HEK293T (cell line): ENCODE data around the gene FZD2.
"Not testable (repeated sequence)": the region's sequence is repeated elsewhere in the genome, so short reads cannot be mapped to it uniquely, and the experiment has no call there.

ENCODE experiments used
- CTCF ChIA-PET: fragments of 350-600 bp; formaldehyde crosslinking; extraction: SDS; loops from one replicate; lab custom pipeline; 2021; ENCODE audit warnings: antibody characterized with exemption, inconsistent platforms; lab: Yijun Ruan, JAX
- POLR2A ChIA-PET: fragments of 350-600 bp; formaldehyde crosslinking; extraction: SDS; loops from one replicate; lab custom pipeline; 2020; ENCODE audit warnings: antibody characterized with exemption, inconsistent platforms; lab: Yijun Ruan, JAX
- DNase-seq: peaks from one replicate; pipeline ENCODE4 v3.0.0; 2012; ENCODE audit warnings: mixed read lengths; ENCODE audit errors: extremely low spot score
- ARNT ChIP-seq: fragments of 450-650 bp; IDR thresholded peaks from 2 replicates; pipeline ENCODE4 v1.6.1; 2017; ENCODE audit warnings: mild to moderate bottlenecking
- BHLHE40 ChIP-seq: fragments of 450-650 bp; IDR thresholded peaks from 2 replicates; pipeline ENCODE4 v1.6.1; 2016; ENCODE audit warnings: mild to moderate bottlenecking, moderate library complexity, borderline replicate concordance
- CTBP1 ChIP-seq: fragments of 450-650 bp; IDR thresholded peaks from 2 replicates; pipeline ENCODE4 v1.6.1; 2016; ENCODE audit warnings: borderline replicate concordance
- ELF4 ChIP-seq: fragments of 450-650 bp; IDR thresholded peaks from 2 replicates; pipeline ENCODE4 v1.6.1; 2017; ENCODE audit warnings: antibody characterized with exemption
- FOXA1 ChIP-seq: fragments of 450-650 bp; IDR thresholded peaks from 2 replicates; pipeline ENCODE4 v1.6.1; 2016; ENCODE audit warnings: mild to moderate bottlenecking
- FOXK2 ChIP-seq: fragments of 450-650 bp; IDR thresholded peaks from 2 replicates; pipeline ENCODE4 v1.6.1; 2016; ENCODE audit warnings: mild to moderate bottlenecking
- FOXM1 ChIP-seq: fragments of 450-650 bp; IDR thresholded peaks from 2 replicates; pipeline ENCODE4 v1.6.1; 2017; ENCODE audit warnings: mild to moderate bottlenecking, borderline replicate concordance
- HDGF ChIP-seq: fragments of 450-650 bp; IDR thresholded peaks from 2 replicates; pipeline ENCODE4 v1.6.1; 2017; ENCODE audit warnings: antibody characterized with exemption, borderline replicate concordance
- L3MBTL2 ChIP-seq: fragments of 450-650 bp; conservative IDR thresholded peaks from 2 replicates; pipeline ENCODE4 v1.6.1; 2016; ENCODE audit warnings: mild to moderate bottlenecking
- LEF1 ChIP-seq: fragments of 450-650 bp; IDR thresholded peaks from 2 replicates; pipeline ENCODE4 v1.6.1; 2017; ENCODE audit warnings: mild to moderate bottlenecking, borderline replicate concordance
- NFRKB ChIP-seq: fragments of 450-650 bp; IDR thresholded peaks from 2 replicates; pipeline ENCODE4 v1.6.1; 2016; ENCODE audit warnings: mild to moderate bottlenecking, moderate library complexity
- SP1 ChIP-seq: fragments of 450-650 bp; IDR thresholded peaks from 2 replicates; pipeline ENCODE4 v1.6.1; 2017
- SUZ12 ChIP-seq: fragments of 450-650 bp; IDR thresholded peaks from 2 replicates; pipeline ENCODE4 v1.6.1; 2016; ENCODE audit warnings: mild to moderate bottlenecking
- TARDBP ChIP-seq: fragments of 450-650 bp; IDR thresholded peaks from 2 replicates; pipeline ENCODE4 v1.6.1; 2016
- ZNF384 ChIP-seq: fragments of 450-650 bp; IDR thresholded peaks from 2 replicates; pipeline ENCODE4 v1.6.1; 2016
- TF ChIP-seq, protein P1 (sequence below): fragments of 450-650 bp; IDR thresholded peaks from 2 replicates; pipeline ENCODE4 v1.6.1; 2016

The FZD2 gene

DNA sequence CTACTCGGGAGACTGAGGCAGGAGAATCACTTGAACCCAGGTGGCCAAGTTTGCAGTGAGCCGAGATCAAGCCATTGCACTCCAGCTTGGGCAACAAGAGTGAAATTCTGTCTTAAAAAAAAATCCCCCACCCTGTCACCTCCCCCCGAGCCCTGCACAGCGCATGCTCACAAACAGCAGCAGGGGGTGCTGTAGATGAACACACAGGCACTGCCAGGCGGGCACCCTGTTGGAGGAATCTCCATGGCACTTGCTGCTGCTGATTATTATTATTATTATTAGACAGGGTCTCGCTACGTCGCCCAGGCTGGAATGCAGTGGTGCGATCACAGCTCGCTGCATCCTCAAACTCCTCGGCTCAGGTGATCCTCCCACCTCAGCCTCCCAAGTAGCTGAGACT lies 24.6 kb downstream of the FZD2 start:
- TF ChIP-seq ARNT (no peak), NFRKB (no peak), ZNF384 (no peak)
- DNase-seq, result peak; percentile 37
- ChIA-PET POLR2A (interaction anchor here (1.5 kb wide), 1 partner anchor 25 kb away, joined by 5 read pairs; no protein-coding TSS in a partner anchor), CTCF (interaction anchor here (0.6 to 0.9 kb wide), 2 partner anchors 25 to 243 kb away, joined by 4 read pairs; partner anchors contain the start of gene FZD2)

DNA sequence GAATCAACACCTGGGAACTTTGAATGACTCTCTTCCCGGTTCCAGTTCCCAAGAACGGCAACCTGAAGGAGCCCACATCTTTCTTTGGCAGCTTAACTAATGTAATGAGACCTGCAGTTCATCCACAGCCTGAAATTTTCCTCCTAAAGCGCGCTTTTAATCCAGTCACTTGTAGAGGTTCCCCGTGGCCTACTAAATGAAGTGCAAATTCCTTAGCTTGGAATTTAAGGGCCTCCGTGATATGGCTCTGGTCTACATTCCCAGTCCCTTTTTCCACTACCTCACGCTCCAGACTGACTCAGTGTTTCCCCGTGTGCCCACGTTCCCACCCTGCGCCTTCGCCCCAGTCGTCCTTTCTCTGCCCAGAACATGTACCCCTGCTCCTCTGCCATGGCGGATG lies 27.2 kb downstream of the FZD2 start:
- DNase-seq, result no peak
- ChIA-PET CTCF (interaction anchor here (1.0 kb wide), 1 partner anchor 9 kb away, joined by 3 read pairs; no protein-coding TSS in a partner anchor), POLR2A (no interaction called here)
- TF ChIP-seq LEF1 (no peak), ELF4 (no peak), BHLHE40 (no peak), FOXM1 (no peak), ARNT (no peak), NFRKB (no peak), TARDBP (no peak), HDGF (no peak), FOXA1 (no peak), ZNF384 (no peak), SUZ12 (no peak), L3MBTL2 (no peak), FOXK2 (no peak), CTBP1 (no peak), SP1 (no peak)
- TF ChIP-seq, protein P1, sequence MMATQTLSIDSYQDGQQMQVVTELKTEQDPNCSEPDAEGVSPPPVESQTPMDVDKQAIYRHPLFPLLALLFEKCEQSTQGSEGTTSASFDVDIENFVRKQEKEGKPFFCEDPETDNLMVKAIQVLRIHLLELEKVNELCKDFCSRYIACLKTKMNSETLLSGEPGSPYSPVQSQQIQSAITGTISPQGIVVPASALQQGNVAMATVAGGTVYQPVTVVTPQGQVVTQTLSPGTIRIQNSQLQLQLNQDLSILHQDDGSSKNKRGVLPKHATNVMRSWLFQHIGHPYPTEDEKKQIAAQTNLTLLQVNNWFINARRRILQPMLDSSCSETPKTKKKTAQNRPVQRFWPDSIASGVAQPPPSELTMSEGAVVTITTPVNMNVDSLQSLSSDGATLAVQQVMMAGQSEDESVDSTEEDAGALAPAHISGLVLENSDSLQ, result no peak

DNA sequence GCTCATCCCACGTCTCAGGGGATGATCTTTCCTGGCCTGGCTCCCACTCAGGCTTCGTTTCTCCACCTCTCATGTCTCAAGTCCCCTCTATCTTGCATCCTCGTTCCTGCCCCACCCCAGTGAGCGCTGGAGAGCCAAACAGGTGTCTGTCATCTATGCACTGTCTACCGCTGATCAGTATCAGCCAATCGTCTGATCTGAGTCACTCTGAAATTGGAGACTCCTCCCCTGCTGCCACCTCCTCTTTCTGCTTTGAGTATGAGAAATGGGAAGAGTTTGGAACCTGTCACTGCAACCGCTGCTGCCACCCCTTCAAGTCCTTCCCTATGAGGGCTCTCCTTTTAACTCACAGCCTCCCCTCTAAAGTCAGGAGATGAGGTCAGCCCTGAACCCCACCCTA lies 28.0 kb downstream of the FZD2 start:
- CTCF ChIA-PET, result no interaction called here
- TF ChIP-seq FOXM1, result no peak
- TF ChIP-seq, protein P1, result no peak
- TF ChIP-seq SUZ12, result no peak
- no peak for TF ChIP-seq CTBP1
- no peak for TF ChIP-seq ELF4
- TF ChIP-seq FOXK2, result no peak
- TF ChIP-seq LEF1, result no peak
- TF ChIP-seq SP1, result no peak
- TF ChIP-seq TARDBP, result no peak
- no peak for TF ChIP-seq ZNF384
- no peak for TF ChIP-seq ARNT
- no peak for TF ChIP-seq HDGF
- TF ChIP-seq L3MBTL2, result no peak
- no peak for TF ChIP-seq BHLHE40
- TF ChIP-seq FOXA1, result no peak
- DNase-seq, result no peak
- POLR2A ChIA-PET, result no interaction called here

DNA sequence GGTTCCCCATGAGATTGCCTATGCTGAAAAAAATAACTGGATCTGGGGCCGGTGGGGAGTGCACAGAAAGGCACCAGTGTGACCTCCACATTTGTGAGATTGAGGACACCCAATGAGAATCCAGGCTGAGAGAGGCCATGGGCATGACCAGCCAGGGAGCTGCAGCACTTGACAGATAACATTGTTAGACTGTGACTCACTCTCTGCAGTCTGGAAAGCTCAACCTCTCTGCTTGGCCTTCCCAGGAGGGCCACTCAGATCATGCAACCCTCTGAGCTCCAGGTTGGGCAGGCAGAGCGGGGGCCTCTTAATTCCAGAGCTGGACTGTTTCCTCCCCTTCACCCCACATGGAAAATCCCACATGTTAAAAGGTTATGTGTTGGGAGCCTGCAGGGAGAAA lies 30.1 kb downstream of the FZD2 start:
- POLR2A ChIA-PET, result interaction anchor here (0.8 to 1.2 kb wide), 6 partner anchors 12 to 69 kb away, joined by 3 to 8 read pairs (median 4); partner anchors contain the start of genes FZD2 and MEIOC
- TF ChIP-seq ELF4 (no peak), HDGF (no peak), LEF1 (no peak), TARDBP (no peak), FOXM1 (no peak), FOXK2 (no peak), FOXA1 (no peak), BHLHE40 (no peak), SP1 (no peak), SUZ12 (no peak), L3MBTL2 (no peak), CTBP1 (no peak), ZNF384 (no peak), ARNT (no peak), NFRKB (no peak)
- TF ChIP-seq, protein P1, result no peak
- CTCF ChIA-PET, result interaction anchor here (0.6 kb wide), 1 partner anchor 437 kb away, joined by 3 read pairs; no protein-coding TSS in a partner anchor
- peak; percentile 37 for DNase-seq

DNA sequence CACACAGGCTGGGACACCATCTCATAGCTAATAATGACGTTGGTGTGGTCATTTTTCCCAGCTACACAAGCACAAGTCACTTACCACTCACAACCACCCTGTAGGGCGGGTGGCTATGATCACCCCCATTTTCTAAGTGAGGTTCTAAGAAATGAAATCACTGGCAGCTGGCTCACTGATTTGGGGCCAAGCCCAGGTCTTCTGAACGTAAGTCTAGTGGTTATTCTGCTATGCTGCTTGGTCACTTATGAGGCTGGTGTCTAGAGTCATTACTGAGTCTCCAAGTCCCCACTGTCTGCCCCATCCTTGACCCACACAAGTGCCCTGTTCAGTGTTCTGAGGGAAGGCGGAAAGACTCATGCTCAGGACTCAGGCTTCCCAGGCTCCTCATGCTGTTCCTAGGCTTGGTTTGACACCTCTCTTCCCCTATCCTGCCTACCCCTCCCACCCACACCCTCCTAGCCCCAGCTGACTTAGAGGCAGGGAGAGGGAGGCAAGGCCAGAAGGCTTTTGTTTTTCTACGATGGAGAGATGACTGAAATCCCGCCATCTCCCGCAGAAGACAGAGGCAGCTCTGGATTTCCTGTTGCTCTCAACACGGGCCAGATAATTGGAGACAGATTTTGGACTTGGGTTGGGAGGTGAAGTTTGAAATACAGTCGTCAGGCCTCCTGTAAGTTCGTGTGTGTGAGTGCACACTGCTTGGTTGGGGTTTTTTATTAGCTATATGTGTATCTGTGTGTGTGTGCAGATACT lies 32.2 kb downstream of the FZD2 start:
- TF ChIP-seq FOXA1 (no peak), SUZ12 (no peak), SP1 (no peak), FOXM1 (no peak), FOXK2 (no peak), NFRKB (no peak)
- DNase-seq, result no peak
- ChIA-PET CTCF (interaction anchor here (0.5 to 0.7 kb wide), 3 partner anchors 13 to 186 kb away, joined by 3 to 4 read pairs (median 3); no protein-coding TSS in a partner anchor), POLR2A (interaction anchor here (0.8 kb wide), 1 partner anchor 11 kb away, joined by 3 read pairs; no protein-coding TSS in a partner anchor)

DNA sequence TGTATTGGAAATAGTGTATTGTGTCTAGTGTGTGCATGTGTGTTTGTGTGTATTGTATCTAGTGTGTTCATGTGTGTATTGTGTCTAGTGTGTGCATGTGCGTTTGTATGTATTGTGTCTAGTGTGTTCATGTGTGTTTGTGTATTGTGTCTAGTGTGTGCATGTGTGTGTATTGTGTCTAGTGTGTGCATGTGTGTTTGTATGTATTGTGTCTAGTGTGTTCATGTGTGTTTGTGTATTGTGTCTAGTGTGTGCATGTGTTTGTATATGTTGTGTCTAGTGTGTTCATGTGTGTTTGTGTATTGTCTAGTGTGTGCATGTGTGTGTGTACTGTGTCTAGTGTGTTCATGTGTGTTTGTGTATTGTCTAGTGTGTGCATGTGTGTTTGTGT lies 32.8 kb downstream of the FZD2 start:
- CTCF ChIA-PET, result interaction anchor here (0.6 kb wide), 1 partner anchor 13 kb away, joined by 3 read pairs; no protein-coding TSS in a partner anchor
- POLR2A ChIA-PET, DNase-seq: not testable (repeated sequence)
